Activated CD4-positive, alpha-beta T cell treated with anti-CD3 and anti-CD28 coated beads for 1 hour (primary cell): ENCODE measurements around the gene NAV3.
"Not testable (repeated sequence)": the region's sequence is repeated elsewhere in the genome, so short reads cannot be mapped to it uniquely, and the experiment has no call there.

Experiments used
- DNase-seq: peaks from one replicate; pipeline ENCODE4 v3.0.0-alpha.2; 2020

Gene NAV3

GRCh38 chr12:78060186-78060585, 229.5 kb downstream of the NAV3 start:
- DNase-seq: no peak

- DNase-seq: no peak
Observed at GRCh38 chr12:78062786-78063185, 232.1 kb downstream of the NAV3 start.

- no peak for DNase-seq
Observed at GRCh38 chr12:78081590-78082314, 251.1 kb downstream of the NAV3 start.

DNA sequence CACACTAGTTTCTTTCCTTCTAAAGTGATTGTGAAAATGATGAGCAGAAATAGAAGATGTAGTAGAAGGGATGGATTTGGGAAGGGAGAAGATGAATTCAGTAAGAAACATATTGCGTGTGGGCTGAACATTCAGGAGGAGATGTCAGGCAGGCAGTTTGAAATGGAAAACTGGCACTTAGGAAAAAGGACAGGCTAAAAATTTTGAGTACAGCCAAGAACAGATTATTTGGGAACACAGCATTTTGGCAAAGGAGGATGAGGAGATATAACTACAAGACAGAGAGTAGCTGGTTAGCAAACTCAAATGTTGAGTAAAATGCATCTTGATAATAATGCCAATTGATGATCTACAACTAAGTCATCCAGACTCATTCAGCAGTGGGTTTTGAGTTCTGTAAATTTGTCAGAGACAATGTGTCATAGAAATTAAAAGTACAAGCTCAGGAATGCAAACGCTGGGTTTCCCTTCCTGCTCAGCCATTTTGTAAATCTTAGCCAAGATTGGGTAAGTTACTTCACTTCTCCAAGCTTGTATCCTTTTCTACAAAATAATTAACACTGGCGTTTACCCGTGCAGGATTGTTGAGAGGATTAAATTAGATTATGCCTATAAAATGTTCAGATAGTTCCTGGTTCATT, 255.0 kb downstream of the NAV3 start:
- DNase-seq: no peak

DNA sequence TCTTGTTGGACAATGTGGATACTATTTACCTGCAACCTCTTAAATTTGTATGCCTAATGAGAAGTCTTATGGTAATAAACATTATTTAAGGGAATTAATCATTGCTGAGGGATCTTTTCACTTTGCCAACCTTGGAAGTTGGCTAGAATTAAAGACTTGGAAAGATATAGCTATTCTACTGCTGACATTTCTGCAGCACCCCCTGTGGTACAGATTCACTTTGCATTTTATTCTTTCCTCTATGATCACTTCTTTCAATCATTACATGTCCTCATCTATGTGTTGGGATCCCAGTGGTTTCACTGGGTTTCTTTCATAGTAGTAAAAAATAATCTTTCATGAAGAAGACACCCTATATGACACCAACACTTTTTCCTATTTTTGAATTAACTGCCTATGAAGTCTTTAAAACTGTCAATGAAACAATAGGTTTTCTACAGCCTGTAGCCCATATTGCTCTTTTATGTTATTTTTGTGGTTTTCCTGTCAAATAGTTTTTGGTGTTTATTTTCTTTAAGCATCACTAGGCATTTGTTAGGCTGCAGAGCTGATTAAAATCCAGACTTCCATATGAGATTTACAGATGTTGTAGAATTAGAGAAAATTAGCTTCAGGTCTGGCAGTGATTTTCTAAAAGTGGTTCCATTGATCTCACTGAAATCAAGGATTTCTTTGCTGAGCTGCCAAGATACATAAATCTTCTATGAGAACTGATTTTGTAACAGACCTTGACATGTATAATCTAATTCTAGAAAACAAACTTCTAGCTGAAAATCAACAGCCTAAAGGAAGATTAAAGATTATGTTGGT, 256.1 kb downstream of the NAV3 start:
- no peak for DNase-seq

GRCh38 chr12:78087363-78087675, 256.6 kb downstream of the NAV3 start:
- no peak for DNase-seq

DNA sequence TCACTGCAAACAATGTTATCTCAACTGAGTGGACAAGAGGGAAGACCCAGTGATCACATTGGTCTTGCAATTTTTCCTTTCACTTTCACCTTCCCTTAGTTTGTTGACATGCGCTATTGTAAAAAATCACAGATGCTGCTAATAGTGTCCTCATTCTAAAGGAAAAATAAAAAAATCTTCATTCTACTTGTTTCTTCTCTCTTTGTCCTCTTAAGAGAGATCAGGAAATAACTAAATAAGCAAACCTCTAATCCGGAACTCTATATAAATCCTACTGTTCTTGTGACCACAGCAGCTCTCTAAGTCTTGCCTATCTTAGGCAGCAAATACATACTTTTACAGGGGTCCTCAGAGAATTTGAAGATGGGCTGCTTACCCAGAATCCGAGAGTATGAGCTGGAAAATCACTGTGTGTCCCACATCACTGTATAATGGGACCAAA, 257.7 kb downstream of the NAV3 start:
- DNase-seq: no peak

- no peak for DNase-seq
Observed at GRCh38 chr12:78090266-78090665, 259.6 kb downstream of the NAV3 start.

DNA sequence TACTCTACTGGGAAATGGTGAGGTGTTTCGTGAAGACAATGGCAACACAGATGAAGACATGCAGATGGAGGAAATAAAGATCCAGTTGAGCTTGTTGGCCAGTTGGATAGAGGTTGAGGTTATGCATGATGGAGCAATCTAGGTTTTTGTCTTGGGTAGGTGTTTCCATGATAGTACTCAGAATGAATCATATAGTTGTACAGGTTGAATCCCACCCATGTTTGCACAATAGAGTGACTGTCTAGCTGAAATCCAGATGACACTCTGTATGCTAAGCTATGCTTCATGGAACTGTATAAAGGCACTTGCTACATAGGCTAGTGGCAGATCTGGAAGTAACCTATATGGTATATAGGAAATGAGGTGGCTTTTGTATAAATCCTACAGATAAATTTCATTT, 264.9 kb downstream of the NAV3 start:
- no peak for DNase-seq

GRCh38 chr12:78096909-78097597, 266.4 kb downstream of the NAV3 start:
- DNase-seq: no peak

GRCh38 chr12:78099806-78100205, 269.1 kb downstream of the NAV3 start:
- no peak for DNase-seq

DNA sequence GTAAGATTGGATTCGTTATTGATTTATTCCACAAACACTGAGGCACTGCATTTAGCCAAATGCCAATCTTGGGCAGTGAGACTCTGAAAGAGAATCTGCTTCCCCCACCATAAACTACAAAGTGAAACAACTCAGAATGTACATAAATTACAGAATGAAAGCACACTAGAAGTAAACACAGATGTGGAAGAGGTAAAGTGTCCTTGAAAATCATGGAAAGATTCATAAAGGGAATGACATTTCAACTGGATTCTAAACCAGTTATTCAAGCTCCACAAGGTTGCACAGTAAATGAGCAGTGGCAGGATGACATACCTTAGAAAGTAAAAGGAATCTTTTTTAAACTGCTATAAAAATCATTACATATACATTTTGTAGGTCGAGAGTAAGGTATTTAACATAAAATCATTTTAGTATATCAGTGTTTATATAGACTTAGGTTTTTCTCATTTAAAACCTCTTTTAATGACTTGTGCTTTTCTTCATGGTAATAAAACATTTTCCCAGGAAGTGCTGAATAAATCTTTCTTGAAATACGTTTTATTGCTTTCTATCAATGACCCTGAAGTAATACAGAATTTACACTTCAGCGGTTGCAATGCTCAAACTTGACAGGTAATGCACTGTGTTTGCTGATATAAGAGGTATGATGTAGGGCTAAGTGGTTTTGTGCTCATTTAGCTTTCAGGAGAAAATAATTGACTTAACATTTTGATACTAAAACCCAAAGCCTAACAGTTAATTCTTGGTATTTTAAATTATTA, 270.6 kb downstream of the NAV3 start:
- DNase-seq: no peak

- no peak for DNase-seq
Observed at GRCh38 chr12:78101946-78102635, 271.4 kb downstream of the NAV3 start.

GRCh38 chr12:78102801-78103200, 272.1 kb downstream of the NAV3 start:
- DNase-seq: not testable (repeated sequence)

DNA sequence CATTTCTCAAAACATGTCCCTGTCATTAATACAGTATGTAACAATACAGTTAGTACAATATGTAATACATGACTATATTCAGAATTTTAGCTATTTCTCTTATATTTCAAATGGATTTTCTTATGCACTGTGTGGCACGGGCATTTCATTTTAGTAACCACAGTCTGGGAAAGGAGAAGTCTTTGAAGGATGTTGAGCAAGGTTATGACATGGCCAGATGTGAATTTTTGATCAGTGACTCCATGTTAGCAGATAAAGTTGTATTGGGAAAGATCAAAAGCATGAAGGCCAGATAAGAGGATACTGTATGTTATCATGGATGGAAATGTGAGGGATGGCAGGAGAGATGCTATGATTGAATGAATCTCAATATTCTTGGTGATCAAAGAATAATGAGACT, 285.2 kb downstream of the NAV3 start:
- no peak for DNase-seq

DNA sequence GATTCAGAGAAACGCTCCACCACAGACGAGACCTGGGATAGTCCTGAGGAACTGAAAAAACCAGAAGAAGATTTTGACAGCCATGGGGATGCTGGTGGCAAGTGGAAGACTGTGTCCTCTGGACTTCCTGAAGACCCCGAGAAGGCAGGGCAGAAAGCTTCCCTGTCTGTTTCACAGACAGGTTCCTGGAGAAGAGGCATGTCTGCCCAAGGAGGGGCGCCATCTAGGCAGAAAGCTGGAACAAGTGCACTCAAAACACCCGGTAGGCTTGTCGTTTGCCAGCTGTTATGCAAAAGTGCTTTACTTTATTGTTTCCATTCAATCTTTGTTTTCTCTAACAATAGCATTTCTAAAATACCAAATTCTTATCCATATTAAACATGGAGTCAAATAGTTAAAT, 287.3 kb downstream of the NAV3 start:
- DNase-seq: no peak

DNA sequence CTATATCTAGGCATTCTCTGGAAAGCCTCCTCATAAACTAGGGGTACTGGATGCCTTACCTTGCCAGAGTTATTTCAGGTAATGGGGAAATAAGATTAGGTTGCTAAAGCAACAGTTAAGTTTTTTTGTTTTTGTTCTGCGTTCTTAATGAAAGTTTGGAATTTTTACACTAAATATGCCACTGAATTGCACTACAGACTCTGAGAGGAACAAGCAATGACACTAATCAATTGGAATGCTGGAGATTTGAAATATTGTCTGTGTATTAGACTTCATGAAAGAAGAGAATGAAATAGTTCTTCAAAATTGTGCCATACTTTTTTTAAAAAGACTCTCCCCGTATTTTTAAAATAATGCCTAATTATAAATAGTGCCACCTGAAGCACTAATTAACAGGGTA, 287.8 kb downstream of the NAV3 start:
- DNase-seq: no peak

GRCh38 chr12:78119351-78119918, 288.7 kb downstream of the NAV3 start:
- no peak for DNase-seq

DNA sequence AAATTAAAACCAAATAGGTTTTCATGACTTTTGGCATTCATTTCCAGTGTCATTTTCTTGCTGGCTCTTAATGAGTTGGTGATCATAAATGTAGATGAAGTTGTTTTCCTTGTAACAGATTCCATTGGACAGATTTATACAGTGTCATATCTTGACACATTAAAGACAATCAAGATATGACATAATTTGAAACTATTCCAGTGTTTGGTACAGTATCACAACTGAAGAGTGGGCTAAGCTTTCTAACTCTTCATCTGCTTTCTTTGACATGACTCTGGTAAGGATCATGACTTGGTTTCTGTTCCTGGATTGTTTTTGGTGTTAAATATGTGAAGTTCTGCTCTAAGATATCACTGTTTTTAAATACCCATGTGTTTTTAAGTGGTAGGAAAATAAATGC, 289.6 kb downstream of the NAV3 start:
- DNase-seq: no peak

GRCh38 chr12:78120866-78121560, 290.3 kb downstream of the NAV3 start:
- no peak for DNase-seq
